ENCODE data around the gene ZNF148.

ZNF148 gene

DNA sequence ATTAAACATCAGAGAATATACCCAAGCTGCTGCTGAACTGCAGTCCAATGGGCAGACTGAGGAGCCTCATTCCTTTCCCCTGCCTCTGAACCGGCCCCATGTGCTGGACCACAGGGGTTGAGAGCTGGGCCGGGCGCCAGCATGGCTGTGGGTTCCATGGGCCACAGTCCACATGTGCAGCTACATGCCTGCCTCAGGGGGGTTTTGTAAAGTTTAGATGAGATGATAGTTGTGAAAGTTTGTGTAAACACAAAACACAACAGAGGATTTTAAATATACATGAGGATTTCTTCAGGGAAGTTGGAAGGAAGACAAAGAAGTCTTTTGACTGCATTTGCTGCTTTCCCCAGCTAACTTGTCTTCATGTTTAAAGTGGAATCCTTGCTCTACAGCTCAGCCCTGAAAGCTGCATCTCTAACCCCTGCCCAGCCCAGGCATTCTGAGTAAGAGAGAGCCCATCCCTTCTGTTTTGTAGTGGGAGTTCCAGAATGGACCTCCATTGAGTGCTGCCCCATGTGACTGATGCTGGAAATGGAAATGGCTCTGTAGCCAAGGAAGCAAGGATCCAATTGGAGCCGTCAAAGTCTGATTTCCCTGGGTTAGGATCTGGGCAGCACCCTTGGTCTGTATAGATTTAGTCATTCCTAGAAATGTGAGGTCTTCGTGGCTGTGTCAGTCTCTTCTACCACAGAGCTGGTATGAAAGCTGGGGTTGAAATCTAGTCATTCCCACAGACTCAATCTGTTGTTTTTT, 180.1 kb downstream of the ZNF148 start:
- Histone ChIP-seq H3K4me3 (replicated peaks; ENCODE audit: insufficient read depth, low read length) (no peak overlapping the region), H3K27me3 (ENCODE audit: insufficient read depth, poor library complexity, severe bottlenecking) (no peaks in the 10 kb centered on the region), H3K27ac (replicated peaks) (no peak overlapping the region)
- TF ChIP-seq, protein P1, sequence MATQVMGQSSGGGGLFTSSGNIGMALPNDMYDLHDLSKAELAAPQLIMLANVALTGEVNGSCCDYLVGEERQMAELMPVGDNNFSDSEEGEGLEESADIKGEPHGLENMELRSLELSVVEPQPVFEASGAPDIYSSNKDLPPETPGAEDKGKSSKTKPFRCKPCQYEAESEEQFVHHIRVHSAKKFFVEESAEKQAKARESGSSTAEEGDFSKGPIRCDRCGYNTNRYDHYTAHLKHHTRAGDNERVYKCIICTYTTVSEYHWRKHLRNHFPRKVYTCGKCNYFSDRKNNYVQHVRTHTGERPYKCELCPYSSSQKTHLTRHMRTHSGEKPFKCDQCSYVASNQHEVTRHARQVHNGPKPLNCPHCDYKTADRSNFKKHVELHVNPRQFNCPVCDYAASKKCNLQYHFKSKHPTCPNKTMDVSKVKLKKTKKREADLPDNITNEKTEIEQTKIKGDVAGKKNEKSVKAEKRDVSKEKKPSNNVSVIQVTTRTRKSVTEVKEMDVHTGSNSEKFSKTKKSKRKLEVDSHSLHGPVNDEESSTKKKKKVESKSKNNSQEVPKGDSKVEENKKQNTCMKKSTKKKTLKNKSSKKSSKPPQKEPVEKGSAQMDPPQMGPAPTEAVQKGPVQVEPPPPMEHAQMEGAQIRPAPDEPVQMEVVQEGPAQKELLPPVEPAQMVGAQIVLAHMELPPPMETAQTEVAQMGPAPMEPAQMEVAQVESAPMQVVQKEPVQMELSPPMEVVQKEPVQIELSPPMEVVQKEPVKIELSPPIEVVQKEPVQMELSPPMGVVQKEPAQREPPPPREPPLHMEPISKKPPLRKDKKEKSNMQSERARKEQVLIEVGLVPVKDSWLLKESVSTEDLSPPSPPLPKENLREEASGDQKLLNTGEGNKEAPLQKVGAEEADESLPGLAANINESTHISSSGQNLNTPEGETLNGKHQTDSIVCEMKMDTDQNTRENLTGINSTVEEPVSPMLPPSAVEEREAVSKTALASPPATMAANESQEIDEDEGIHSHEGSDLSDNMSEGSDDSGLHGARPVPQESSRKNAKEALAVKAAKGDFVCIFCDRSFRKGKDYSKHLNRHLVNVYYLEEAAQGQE (IDR thresholded peaks at IDR 0.05; ENCODE audit: insufficient replicate concordance, low read depth) = no peak
- no peak for TF ChIP-seq GABPA (IDR thresholded peaks at IDR 0.05; ENCODE audit: low read depth)
- no peak for TF ChIP-seq POLR2AphosphoS5 (IDR thresholded peaks at IDR 0.05; ENCODE audit: low read depth)
- no peak for TF ChIP-seq SPI1 (IDR thresholded peaks at IDR 0.05; ENCODE audit: borderline replicate concordance, low read depth)
- TF ChIP-seq CTCF (IDR thresholded peaks at IDR 0.05; ENCODE audit: insufficient read depth, low read length) = no peak
- no peak for DNase-seq (ENCODE audit: low read depth in 1 of 2, low spot score in 1 of 2)

DNA sequence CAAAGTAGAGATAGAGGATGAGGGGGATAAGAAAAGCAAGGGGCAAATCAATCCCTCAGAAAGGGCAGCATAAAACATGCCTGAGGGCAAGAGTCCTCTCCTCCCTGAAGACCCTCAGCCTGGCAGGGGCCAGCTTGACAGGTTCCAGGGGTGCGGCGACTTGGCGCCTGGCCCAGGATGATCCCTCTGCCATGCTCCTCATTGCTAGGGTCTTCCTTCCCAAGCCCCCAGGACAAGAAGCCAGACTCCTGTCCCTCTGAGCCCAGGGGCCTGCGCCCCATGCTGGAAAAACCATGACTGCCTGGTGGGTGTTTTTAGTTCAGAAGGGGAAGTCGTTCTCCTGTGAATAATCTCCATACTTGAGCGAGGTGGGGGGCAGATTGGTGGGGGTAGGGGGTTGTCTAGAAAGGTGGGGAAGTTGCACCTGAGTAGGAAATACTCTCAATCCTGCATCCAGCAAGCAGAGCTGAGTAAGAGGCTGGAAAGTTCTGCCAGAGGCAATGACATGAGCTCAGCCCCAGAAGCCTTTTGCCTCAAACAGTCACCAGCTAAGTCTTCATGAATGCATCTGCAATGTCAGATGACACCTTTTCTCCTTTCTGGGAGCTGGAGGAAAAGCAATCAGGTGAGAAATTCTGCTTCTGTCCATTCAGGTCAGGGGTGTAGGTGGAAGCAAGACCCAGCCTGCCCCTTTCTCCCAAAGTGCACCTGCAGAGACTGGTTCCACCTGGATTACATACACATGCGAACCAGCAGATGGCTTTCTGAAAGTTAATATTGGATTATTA, 180.9 kb downstream of the ZNF148 start:
- TF ChIP-seq, protein P1 (IDR thresholded peaks at IDR 0.05; ENCODE audit: insufficient replicate concordance, low read depth) = no peak
- TF ChIP-seq POLR2AphosphoS5 (IDR thresholded peaks at IDR 0.05; ENCODE audit: low read depth) (no peak), GABPA (IDR thresholded peaks at IDR 0.05; ENCODE audit: low read depth) (no peak), CTCF (IDR thresholded peaks at IDR 0.05; ENCODE audit: insufficient read depth, low read length) (no peak), SPI1 (IDR thresholded peaks at IDR 0.05; ENCODE audit: borderline replicate concordance, low read depth) (no peak)
- DNase-seq (ENCODE audit: low read depth in 1 of 2, low spot score in 1 of 2) = no peak
- no peak overlapping the region for H3K27ac ChIP-seq (replicated peaks)
- no peaks in the 10 kb centered on the region for H3K27me3 ChIP-seq (ENCODE audit: insufficient read depth, poor library complexity, severe bottlenecking)
- no peak overlapping the region for H3K4me3 ChIP-seq (replicated peaks; ENCODE audit: insufficient read depth, low read length)

DNA sequence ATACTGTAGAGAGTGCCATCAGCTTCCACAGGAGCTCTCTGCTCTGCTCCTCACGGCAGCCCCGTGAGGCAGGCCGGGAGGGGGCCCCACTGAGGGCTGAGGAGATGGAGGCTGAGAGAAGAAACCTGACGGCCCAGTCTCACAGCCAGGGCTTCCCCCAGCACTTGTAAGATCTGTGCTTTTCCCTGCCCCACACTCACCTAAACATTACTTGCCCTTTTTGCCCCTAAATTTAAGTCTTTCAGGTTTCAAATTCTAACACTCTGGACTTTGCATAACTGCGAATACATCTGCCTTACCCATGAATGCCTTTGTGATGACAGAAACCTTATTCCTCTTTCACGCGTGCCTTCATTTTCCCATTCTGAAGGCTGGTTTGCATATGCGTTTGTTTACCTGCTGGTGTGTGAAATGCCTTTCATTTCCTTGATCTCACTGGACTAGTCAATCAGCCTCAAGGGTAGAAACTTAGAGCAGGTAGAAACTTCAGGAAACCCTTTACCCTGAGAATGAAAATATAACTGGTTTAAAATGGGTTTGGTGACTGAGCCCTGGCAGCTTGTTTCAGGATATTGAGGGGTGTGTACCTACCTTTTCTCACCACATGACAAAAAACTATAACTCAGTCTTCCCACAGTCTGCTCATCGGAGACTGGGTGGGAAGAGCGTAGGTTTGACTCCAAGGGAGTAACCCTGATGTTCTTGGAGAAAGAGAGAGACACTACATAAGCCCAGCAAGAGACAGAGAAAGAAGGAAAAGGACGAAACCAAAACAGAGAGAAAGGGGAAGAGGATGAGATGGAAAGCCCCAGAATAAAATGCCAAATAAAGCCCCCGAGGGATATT, 182.7 kb downstream of the ZNF148 start:
- no peak for DNase-seq (ENCODE audit: low read depth in 1 of 2, low spot score in 1 of 2)
- Histone ChIP-seq H3K4me3 (replicated peaks; ENCODE audit: insufficient read depth, low read length) (no peak overlapping the region), H3K27ac (replicated peaks) (no peak overlapping the region), H3K27me3 (ENCODE audit: insufficient read depth, poor library complexity, severe bottlenecking) (no peaks in the 10 kb centered on the region)
- TF ChIP-seq SPI1 (IDR thresholded peaks at IDR 0.05; ENCODE audit: borderline replicate concordance, low read depth) = no peak
- TF ChIP-seq CTCF (IDR thresholded peaks at IDR 0.05; ENCODE audit: insufficient read depth, low read length) = no peak
- TF ChIP-seq, protein P1 (IDR thresholded peaks at IDR 0.05; ENCODE audit: insufficient replicate concordance, low read depth) = no peak
- no peak for TF ChIP-seq POLR2AphosphoS5 (IDR thresholded peaks at IDR 0.05; ENCODE audit: low read depth)
- TF ChIP-seq GABPA (IDR thresholded peaks at IDR 0.05; ENCODE audit: low read depth) = no peak
